GM21423 (cell line): ENCODE measurements around the gene MYO7B.
"Not testable (repeated sequence)": the region's sequence is repeated elsewhere in the genome, so short reads cannot be mapped to it uniquely, and the experiment has no call there.

Experiments
- ATAC-seq: cut with Tn5 transposase; IDR thresholded peaks from one replicate; pipeline ENCODE4 v1.9.1; 2021; ENCODE audit warnings: mild to moderate bottlenecking, moderate library complexity; ENCODE audit not compliant: unreplicated experiment

Gene MYO7B

GRCh38 chr2:127551221-127551930 is 15.9 kb downstream of the MYO7B start:
- ATAC-seq = no peak

- ATAC-seq = no peak
Observed at GRCh38 chr2:127552336-127552735, 16.9 kb downstream of the MYO7B start.

DNA sequence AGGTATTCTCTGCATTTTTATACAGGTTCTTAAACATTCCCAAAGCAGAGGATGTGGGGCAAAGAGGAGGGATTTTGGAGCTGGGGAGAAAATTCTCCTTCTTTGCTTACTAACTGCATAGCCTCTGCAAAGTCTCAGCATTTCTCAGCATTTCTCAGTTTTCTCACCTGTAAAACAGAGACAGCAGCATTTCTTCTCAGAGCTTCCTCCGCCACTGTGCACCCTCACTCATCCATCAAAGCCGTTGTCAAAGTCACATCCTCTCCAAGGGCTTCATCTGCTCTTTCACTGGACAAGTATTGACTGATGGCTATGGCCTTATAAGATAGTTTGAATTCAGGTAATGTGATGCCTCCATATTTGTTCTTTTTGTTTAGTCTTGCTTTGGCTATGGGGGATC is 17.4 kb downstream of the MYO7B start:
- no peak for ATAC-seq

DNA sequence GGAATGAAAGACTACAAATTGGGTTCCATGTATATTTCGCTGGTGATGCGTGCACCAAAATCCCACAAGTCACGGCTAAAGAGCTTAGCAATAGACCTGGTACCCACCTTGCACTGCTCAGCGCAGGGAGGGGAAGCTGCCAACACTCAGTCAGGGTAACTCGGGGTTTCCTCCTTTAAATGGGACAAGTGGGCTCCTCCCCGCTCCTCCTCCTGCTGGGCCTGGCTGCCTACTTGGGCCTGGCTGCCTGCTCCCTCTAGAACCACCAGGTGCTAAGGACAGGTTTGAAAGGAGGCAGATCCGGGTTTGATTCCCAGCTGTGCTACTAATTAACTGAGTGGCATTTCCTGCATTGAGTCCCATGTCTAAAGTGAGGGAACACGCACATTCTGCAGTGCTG is 23.4 kb downstream of the MYO7B start:
- no peak for ATAC-seq

GRCh38 chr2:127559454-127559853 is 24.0 kb downstream of the MYO7B start:
- ATAC-seq = no peak

- no peak for ATAC-seq
Observed at GRCh38 chr2:127560201-127560930, 24.9 kb downstream of the MYO7B start.

GRCh38 chr2:127560931-127561280 is 25.4 kb downstream of the MYO7B start:
- ATAC-seq = no peak

GRCh38 chr2:127561371-127561770 is 25.9 kb downstream of the MYO7B start:
- no peak for ATAC-seq

- no peak for ATAC-seq
Observed at GRCh38 chr2:127562936-127563335, 27.5 kb downstream of the MYO7B start.

- peak; percentile 93 for ATAC-seq
Observed at GRCh38 chr2:127563458-127564428, 28.3 kb downstream of the MYO7B start.

- ATAC-seq = no peak
Observed at GRCh38 chr2:127564429-127565260, 29.2 kb downstream of the MYO7B start.

DNA sequence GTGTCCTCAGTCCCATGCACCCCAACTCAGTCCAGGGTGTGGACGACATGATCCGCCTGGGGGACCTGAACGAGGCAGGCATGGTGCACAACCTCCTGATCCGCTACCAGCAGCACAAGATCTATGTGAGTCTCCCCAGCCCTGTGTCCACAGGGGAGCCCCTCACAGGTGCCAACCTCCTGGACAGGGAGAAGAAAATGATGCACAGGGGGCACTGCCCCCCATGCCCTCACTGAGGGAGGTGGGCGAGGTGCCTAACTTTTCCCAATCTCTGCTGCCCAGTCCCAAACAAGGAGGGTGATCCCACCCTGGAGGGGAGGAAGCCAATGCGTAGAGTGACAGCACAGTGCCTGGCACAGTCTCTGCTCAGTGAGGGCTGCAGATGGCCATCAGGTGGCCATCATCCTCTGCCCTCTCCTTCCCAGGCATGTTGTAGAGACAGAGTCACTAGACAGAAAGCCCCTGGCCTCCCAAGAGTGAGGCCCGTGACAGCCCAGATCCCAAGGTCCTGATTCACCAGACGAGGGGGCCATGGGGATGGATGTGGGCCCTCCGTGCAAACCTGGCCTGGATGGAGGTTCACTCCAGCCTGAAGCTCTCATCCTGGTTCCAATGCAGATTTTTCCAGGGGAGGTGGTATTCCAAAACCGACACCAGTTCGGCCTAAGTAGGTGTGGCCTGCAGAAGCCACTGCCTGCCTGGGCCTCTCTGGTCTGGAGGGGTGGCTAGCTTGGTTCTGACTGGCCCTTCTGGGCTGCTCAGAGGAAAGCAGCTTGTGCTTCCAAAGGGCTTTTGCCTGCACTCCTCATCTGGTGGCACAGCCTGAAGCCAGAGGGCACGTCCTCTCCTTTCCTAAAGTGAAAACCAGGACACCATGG is 30.0 kb downstream of the MYO7B start:
- no peak for ATAC-seq

DNA sequence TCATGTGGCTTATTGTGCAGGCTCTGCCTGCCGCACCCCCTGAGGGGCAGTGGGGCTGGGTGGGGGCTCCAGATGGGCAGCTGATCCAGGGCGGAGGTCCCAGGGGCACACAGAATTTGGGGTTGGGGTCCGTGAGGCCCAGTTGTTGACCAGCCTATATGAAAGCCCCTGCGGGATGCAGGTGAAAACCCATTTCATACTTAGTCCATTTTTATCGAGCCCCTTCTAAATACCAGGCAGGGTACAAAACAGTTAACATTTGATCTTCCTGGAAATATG is 30.6 kb downstream of the MYO7B start:
- ATAC-seq = no peak

DNA sequence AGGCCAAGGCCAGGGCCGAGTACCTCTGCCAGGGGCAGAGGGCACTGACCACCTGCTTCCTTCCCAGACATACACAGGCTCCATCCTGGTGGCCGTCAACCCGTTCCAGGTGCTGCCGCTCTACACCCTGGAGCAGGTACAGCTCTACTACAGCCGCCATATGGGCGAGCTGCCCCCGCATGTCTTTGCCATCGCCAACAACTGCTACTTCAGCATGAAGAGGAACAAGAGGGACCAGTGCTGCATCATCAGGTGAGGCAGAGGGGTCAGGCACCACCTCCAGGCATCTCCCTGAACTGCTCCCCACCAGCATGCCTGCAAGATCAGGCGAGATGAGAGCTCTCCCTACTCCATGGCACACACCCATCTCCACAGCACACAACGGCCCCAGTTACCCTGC is 31.1 kb downstream of the MYO7B start:
- no peak for ATAC-seq

DNA sequence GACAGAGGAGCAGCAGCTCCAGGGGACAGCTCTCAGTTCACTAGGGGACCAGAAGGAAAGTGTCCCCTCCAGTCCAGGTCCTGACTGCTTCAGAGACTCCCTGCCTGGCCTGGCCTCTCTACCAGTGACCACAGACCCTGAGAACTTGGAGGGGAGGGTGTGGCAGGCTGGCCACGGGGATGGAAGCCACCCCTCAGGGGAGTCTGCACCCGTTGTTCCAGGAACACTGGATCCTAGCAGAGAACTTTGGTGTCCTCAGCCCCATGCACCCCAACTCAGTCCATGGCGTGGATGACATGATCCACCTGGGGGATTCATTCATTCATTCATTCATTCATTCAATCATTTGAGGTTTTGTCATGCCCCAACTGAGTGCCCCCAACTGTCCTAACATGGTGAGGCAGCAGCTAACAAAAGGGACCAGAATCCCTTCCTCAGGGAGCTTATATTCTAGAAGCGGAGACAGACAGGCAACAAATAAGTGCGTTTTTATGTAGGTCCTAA is 31.9 kb downstream of the MYO7B start:
- ATAC-seq = no peak

DNA sequence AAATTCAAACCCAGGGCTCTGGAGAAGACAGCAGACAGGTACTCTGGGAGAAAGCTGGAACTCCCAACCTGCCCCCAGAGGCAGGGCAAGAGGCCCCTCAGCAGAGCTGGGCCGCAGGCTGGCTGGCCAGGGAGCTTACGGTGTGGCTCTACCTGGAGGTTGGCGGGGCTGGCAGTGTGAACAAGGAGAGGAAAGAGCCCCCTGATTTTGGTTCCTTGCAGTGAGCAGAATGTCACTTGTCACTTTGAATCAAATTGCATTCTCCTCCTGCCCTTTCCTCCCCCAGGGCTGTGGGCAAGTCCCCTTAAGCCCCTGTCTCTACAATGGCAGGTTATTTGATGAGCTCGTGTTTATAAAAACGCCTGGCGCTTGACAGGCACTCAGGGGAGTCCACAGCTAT is 32.6 kb downstream of the MYO7B start:
- ATAC-seq = no peak

GRCh38 chr2:127569666-127570065 is 34.2 kb downstream of the MYO7B start:
- no peak for ATAC-seq

GRCh38 chr2:127570282-127571250 is 35.1 kb downstream of the MYO7B start:
- ATAC-seq = no peak

- ATAC-seq = not testable (repeated sequence)
Observed at GRCh38 chr2:127572352-127572751, 36.9 kb downstream of the MYO7B start.
